BJ (cell line): ENCODE results near the gene ZNF146. TPM values are rescaled to one million over a fixed set of nuclear protein-coding genes. Genes with fewer than 3 reads are reported as not detected.
"Not testable (repeated sequence)": the region's sequence is repeated elsewhere in the genome, so short reads cannot be mapped to it uniquely, and the experiment has no call there.

ENCODE experiments used
- CTCF ChIA-PET: fragments of 350-600 bp; formaldehyde crosslinking; extraction: SDS; loops from one replicate; lab custom pipeline; 2021; ENCODE audit warnings: antibody characterized with exemption, inconsistent platforms; lab: Yijun Ruan, JAX
- POLR2A ChIA-PET: fragments of 300-600 bp; sonication (Branson Sonifier 250); formaldehyde crosslinking; extraction: SDS; loops from one replicate; lab custom pipeline; 2021; ENCODE audit warnings: antibody characterized with exemption; lab: Charles Lee
- DNase-seq: peaks from one replicate; pipeline ENCODE4 v3.0.0-alpha.2; 2011; ENCODE audit warnings: low read depth
- H3K27me3 ChIP-seq: 2 replicates; pipeline ENCODE4 v1.6.0; 2011; ENCODE audit warnings: low read length; ENCODE audit not compliant: control insufficient read depth, insufficient read depth
- H3K36me3 ChIP-seq: 2 replicates; pipeline ENCODE4 v1.5.1; 2011; ENCODE audit warnings: low read length; ENCODE audit not compliant: control insufficient read depth, insufficient read depth
- H3K4me3 ChIP-seq: 2 replicates; pipeline ENCODE4 v1.5.1; 2011; ENCODE audit warnings: low read depth, mild to moderate bottlenecking, control low read depth, low read length
- CTCF ChIP-seq: IDR thresholded peaks from 2 replicates; pipeline ENCODE4 v1.5.1; 2011; ENCODE audit warnings: low read depth, mild to moderate bottlenecking, control low read depth, inconsistent platforms, low read length, moderate library complexity; ENCODE audit not compliant: insufficient read depth
- polyA plus RNA-seq: library from polyadenylated mRNA; depleted of rRNA; stranded (reverse); fragments of >200 nt; gene quantifications from 2 replicates; pipeline ENCODE4 v1.2.3, GENCODE V29; 2011; rRNA removed
- small RNA-seq: library from RNA; depleted of rRNA; stranded (forward); fragments of <200 nt; gene quantifications from one replicate; pipeline ENCODE3, GENCODE V24; 2012; ENCODE audit warnings: low replicate concordance, low read depth; ENCODE audit not compliant: insufficient read length

Gene ZNF146
- polyA plus RNA-seq, 1 experiment = 24.3 TPM

DNA sequence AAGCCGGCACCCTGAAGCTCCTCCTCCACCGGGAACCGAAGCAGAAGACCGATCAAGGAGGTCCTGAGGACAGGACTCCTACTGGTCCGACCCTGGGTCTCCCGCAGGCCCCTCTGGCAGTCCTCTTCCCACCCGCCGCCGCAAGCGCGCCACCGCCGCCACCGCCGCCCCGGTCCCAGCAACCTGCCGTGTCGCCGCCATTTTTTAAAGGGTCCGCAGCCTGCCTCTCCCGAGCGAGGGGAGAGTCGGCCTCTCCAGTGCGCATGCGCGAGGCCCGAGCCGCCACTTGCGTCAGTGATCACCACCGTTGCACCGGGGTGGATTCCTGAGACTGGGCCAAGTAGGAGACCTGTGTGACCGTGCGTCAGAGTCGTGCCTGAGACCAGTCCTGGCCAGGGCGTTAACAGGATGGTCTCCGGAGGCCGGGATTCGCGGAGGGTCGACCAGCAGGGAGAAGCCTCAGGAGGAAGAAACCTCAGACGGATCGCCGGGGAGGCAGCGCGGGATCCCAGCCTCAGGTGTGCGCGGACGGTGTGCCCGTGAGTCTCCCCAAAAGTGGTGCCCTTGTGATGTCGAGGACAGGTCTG lies 51.6 kb downstream of the ZNF146 start:
- H3K36me3 ChIP-seq = no peaks in the 10 kb centered on the region
- no peaks in the 10 kb centered on the region for H3K27me3 ChIP-seq
- DNase-seq = no peak
- no peak for TF ChIP-seq CTCF
- ChIA-PET CTCF (no interaction called here), POLR2A (no interaction called here)
- H3K4me3 ChIP-seq = no peak overlapping the region; the same call in 1 of the 2 replicates

DNA sequence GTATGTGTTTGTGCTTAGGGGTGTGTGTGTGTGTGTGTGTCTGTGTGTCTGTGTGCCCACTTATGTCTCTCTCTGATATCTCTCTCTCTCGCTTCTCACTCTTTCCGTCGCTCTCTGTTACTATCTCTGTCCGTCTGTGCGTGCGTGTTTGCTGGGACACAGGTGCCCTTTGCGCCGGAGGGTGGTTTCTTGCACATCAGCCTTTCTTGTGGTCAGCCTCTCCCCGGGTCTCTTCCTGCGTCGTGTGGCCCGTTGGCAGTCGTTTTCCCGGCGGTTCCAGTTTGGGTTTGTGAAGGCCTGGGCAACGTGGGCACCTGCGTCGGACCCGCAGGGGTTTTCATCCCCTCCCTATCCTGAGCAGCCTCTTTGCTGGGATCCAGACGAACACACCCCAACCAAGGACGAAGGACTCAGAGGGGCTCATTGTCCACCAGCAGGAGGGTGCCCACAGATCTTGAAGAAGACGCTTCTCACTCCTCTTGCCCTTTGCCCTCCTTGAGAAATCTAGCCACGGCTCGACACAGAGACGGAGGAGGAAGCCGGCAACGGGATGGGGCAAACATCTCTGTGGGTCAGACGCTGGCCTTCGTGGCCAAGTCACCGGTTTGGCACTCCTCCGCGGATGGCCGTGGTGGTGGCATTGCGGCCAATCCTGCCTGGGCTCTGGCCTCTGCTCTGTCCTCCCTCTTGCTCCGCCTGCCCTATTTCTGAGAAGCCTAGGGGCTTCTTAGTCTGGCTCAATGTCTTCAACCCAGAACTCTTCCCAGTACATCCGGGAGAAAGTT lies 52.3 kb downstream of the ZNF146 start:
- POLR2A ChIA-PET = no interaction called here
- no peak for DNase-seq
- no peak overlapping the region for H3K4me3 ChIP-seq

DNA sequence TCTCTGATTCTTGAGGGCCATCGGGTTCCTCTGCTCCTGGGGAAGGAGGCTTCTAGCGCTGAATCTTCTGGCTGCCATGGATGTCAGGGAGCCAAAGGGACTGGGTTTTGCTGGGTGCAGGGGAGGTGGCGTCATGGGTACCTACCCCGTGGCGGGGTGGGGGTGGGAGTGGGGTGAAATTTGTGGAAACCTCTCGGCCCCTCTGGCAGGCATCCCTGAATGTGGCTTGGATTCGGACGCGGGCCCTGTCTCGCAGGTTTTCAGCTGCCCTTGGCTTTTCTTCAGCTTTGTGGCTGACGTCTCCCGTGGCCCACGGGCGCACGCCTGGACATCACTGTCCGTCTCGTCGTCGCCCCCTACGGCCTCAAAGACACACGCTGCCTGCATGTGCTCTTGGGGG lies 53.2 kb downstream of the ZNF146 start:
- H3K36me3 ChIP-seq, POLR2A ChIA-PET, H3K27me3 ChIP-seq, H3K4me3 ChIP-seq, DNase-seq, CTCF ChIA-PET: not testable (repeated sequence)

More for the DNA sequence above, 52.3 kb downstream of the ZNF146 start:
- H3K27me3 ChIP-seq = no peaks in the 10 kb centered on the region
- CTCF ChIA-PET = no interaction called here
- H3K36me3 ChIP-seq = no peaks in the 10 kb centered on the region
- TF ChIP-seq CTCF = no peak

DNA sequence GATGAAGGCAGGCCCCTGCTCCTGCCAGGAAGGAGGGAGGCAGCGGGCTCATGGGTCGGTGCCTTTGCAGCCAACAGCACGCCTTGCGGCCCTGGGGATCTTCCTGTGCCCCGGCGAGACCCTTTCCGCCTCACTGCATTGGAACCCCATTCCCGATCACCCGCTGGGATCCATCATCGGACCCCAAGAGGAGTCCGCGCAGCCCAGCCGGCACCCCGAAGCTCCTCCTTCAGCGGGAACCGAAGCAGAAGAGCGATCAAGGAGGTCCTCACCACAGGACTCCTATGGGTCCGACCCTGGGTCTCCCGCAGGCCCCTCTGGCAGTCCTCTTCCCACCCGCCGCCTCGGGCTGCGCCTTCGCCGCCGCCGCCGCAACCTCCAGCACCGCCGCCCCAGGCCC lies 53.7 kb downstream of the ZNF146 start:
- H3K4me3 ChIP-seq, H3K27me3 ChIP-seq, DNase-seq, CTCF ChIA-PET, POLR2A ChIA-PET, H3K36me3 ChIP-seq: not testable (repeated sequence)

- H3K36me3 ChIP-seq, DNase-seq, H3K4me3 ChIP-seq, CTCF ChIA-PET, POLR2A ChIA-PET, H3K27me3 ChIP-seq: not testable (repeated sequence)
These were observed 54.4 kb downstream of the ZNF146 start for GRCh38 chr19:36269295-36269694.

Small RNA genes within 50 kb of the gene (small RNA-seq; reads per million reads assigned to genes)
- gene RF00019 = not detected

Other genes starting within 250 kb of the ZNF146 start
- gene SDHAF1, start 219.9 kb upstream of the ZNF146 start, polyA plus RNA-seq = 12.0 and 14.5 TPM in 2 replicates
- gene SYNE4, start 206.3 kb upstream of the ZNF146 start, polyA plus RNA-seq = 0.16 and 0.20 TPM in 2 replicates
- 17.5 and 19.5 TPM in 2 replicates for gene ALKBH6, start 200.9 kb upstream of the ZNF146 start, polyA plus RNA-seq
- gene CLIP3, start 182.2 kb upstream of the ZNF146 start, polyA plus RNA-seq = 14.7 and 23.9 TPM in 2 replicates
- 8.2 and 11.0 TPM in 2 replicates for gene THAP8, start 160.8 kb upstream of the ZNF146 start, polyA plus RNA-seq
- 2.1 and 5.3 TPM in 2 replicates for gene WDR62, start 160.2 kb upstream of the ZNF146 start, polyA plus RNA-seq
- gene OVOL3, start 104.0 kb upstream of the ZNF146 start, polyA plus RNA-seq = not detected in 2 replicates
- 67.1 and 94.0 TPM in 2 replicates for gene POLR2I, start 100.2 kb upstream of the ZNF146 start, polyA plus RNA-seq
- 226 and 251 TPM in 2 replicates for gene TBCB, start 99.6 kb upstream of the ZNF146 start, polyA plus RNA-seq
- 929 and 1,299 TPM in 2 replicates for gene CAPNS1, start 75.0 kb upstream of the ZNF146 start, polyA plus RNA-seq
- 193 and 569 TPM in 2 replicates for gene COX7A1, start 62.7 kb upstream of the ZNF146 start, polyA plus RNA-seq
- 2.2 and 2.7 TPM in 2 replicates for gene ZNF565, start 441 bp upstream of the ZNF146 start, polyA plus RNA-seq
- 0.87 and 1.5 TPM in 2 replicates for gene ZFP14, start 164.1 kb downstream of the ZNF146 start, polyA plus RNA-seq
- gene ZFP82, start 203.5 kb downstream of the ZNF146 start, polyA plus RNA-seq = 1.8 and 3.8 TPM in 2 replicates